HG03521 (cell line): ENCODE measurements around the gene C17orf50.

Source experiments
- ATAC-seq: cut with Tn5 transposase; IDR thresholded peaks from one replicate; pipeline ENCODE4 v1.9.1; 2021; ENCODE audit warnings: mild to moderate bottlenecking, moderate library complexity; ENCODE audit not compliant: unreplicated experiment

C17orf50 gene

DNA sequence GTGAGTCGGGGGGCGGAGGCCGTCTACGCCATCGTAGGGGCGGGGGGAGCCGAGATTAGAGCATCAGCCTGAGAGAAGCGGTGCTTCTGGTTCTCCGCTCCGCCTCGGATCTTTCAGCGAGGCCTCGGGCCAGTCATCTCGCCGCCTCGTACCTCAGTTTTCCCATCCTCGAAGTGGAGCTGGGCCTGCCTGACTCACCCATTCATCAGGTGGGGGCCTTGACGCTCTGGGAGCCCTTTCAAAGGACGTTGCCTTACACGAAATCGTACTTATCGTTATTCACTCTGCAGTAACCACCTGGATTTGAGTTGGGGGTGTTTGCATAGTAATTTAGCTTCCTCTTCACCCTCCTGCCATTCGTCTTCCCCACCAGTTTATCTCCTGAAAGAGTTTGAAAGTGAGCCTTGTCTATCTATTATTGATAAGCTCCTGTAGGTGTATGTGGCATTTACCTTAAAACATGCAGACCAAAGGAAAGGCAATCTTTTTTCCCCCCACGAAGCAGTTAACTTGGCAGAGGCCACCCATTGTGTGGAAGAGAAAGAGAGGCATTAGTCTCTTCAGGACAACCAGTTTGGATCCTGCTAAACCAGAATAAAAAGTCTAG lies 49.3 kb downstream of the C17orf50 start:
- no peak for ATAC-seq

DNA sequence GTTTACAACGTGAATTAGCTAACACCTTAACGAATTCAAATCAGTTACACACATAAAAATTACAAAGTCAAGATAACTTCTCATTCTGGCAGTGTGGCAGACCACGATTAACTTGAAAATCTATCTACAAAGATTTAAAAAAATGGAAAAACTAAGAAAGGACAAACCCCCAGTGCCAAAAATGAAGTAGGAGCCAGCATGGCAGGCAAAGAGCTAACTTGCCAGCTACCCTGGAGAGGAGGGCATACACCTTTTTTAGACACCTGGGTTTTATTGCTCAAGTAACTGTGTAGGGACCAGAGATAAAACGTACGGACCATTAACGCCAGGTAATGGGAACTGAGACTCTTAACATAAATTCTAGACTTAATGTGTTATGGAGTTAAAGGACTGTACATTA lies 51.1 kb downstream of the C17orf50 start:
- no peak for ATAC-seq

DNA sequence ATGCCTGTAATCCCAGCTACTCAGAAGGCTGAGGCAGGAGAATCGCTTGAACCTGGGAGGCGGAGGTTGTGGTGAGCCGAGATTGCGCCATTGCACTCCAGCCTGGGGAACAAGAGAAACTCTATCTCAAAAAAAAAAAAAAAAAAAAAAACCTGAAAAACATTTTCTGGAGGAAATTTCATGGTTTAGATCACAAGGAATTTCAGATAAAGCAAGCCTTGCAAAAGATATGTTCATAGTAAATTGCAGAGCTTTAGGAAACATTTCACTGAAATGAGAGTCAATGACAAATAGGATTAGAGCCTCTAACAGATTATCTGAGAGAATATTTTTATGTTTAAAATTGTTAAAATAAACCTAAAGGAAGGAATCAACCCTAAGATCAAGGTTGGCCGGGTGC lies 51.8 kb downstream of the C17orf50 start:
- ATAC-seq = no peak
